ENCODE data around the gene BCL2L13. TPM values are rescaled to one million over a fixed set of nuclear protein-coding genes. Genes with fewer than 3 reads are reported as not detected.

Gene BCL2L13
- total RNA-seq, 1 donor, result 64.3 TPM

- TF ChIP-seq CTCF (IDR thresholded peaks at IDR 0.05; ENCODE audit: insufficient read depth, low read depth, low read length), result no peak
- peak overlapping the region; percentile 66 for H3K4me3 ChIP-seq (ENCODE audit: low read depth, low read length)
- no peak for DNase-seq (ENCODE audit: low read depth)
Observed at GRCh38 chr22:17773606-17774205, 135.1 kb downstream of the BCL2L13 start.

- peak within 1 kb of the TSS; percentile 66 for H3K4me3 ChIP-seq (ENCODE audit: low read depth, low read length)
- TF ChIP-seq CTCF (IDR thresholded peaks at IDR 0.05; ENCODE audit: insufficient read depth, low read depth, low read length), result no peak
- DNase-seq (ENCODE audit: low read depth), result no peak
Observed at GRCh38 chr22:17774206-17774925, 135.8 kb downstream of the BCL2L13 start, which contains the start of gene BID. BID (minus strand) TSS chr22:17774469; CDS start chr22:17750116, 24,353 bp downstream.

GRCh38 chr22:17774926-17775685 lies 136.5 kb downstream of the BCL2L13 start:
- no peak for DNase-seq (ENCODE audit: low read depth)
- H3K4me3 ChIP-seq (ENCODE audit: low read depth, low read length), result peak overlapping the region; percentile 66
- TF ChIP-seq CTCF (IDR thresholded peaks at IDR 0.05; ENCODE audit: insufficient read depth, low read depth, low read length), result no peak

- DNase-seq (ENCODE audit: low read depth), result no peak
- no peak overlapping the region for H3K4me3 ChIP-seq (ENCODE audit: low read depth, low read length)
- TF ChIP-seq CTCF (IDR thresholded peaks at IDR 0.05; ENCODE audit: insufficient read depth, low read depth, low read length), result no peak
Observed at GRCh38 chr22:17775781-17776465, 137.4 kb downstream of the BCL2L13 start.

- no peak for DNase-seq (ENCODE audit: low read depth)
- no peak overlapping the region for H3K4me3 ChIP-seq (ENCODE audit: low read depth, low read length)
- no peak for TF ChIP-seq CTCF (IDR thresholded peaks at IDR 0.05; ENCODE audit: insufficient read depth, low read depth, low read length)
Observed at GRCh38 chr22:17777005-17777716, 138.6 kb downstream of the BCL2L13 start.

- TF ChIP-seq CTCF (IDR thresholded peaks at IDR 0.05; ENCODE audit: insufficient read depth, low read depth, low read length), result no peak
- no peak for DNase-seq (ENCODE audit: low read depth)
- no peak overlapping the region for H3K4me3 ChIP-seq (ENCODE audit: low read depth, low read length)
Observed at GRCh38 chr22:17777717-17778044, 139.1 kb downstream of the BCL2L13 start.
